Choroid plexus epithelial cell (primary cell): ENCODE data around the gene L2HGDH.
A peak's percentile ranks its signal among the peaks of the same experiment; 100 is the strongest.

Experiments
- DNase-seq: peaks from one replicate; pipeline ENCODE4 v3.0.0-alpha.2; 2010; ENCODE audit warnings: low read depth
- H3K4me3 ChIP-seq: 2 replicates; pipeline ENCODE4 v1.5.1; 2011; ENCODE audit warnings: low read depth, mild to moderate bottlenecking, control low read depth, low read length, moderate library complexity
- CTCF ChIP-seq: conservative IDR thresholded peaks from 2 replicates; pipeline ENCODE4 v1.5.1; 2011; ENCODE audit warnings: low read depth, mild to moderate bottlenecking, control low read depth, inconsistent platforms, low read length, moderate library complexity

L2HGDH gene

GRCh38 chr14:50242566-50243310, 69.3 kb downstream of the L2HGDH start:
- no peak for DNase-seq
- TF ChIP-seq CTCF: no peak
- H3K4me3 ChIP-seq: no peak overlapping the region

GRCh38 chr14:50242096-50242495, 69.9 kb downstream of the L2HGDH start:
- no peak for TF ChIP-seq CTCF
- H3K4me3 ChIP-seq: no peak overlapping the region
- DNase-seq: no peak

- no peak for DNase-seq
- H3K4me3 ChIP-seq: no peak overlapping the region
- no peak for TF ChIP-seq CTCF
Observed at GRCh38 chr14:50237427-50237826, 74.6 kb downstream of the L2HGDH start.

- no peak for TF ChIP-seq CTCF
- peak overlapping the region; percentile 10 for H3K4me3 ChIP-seq
- no peak for DNase-seq
Observed at GRCh38 chr14:50233951-50234250, 78.1 kb downstream of the L2HGDH start.

GRCh38 chr14:50233166-50233950, 78.7 kb downstream of the L2HGDH start:
- no peak for TF ChIP-seq CTCF
- H3K4me3 ChIP-seq: no peak overlapping the region
- DNase-seq: no peak

GRCh38 chr14:50232276-50232642, 79.8 kb downstream of the L2HGDH start:
- H3K4me3 ChIP-seq: peak overlapping the region; percentile 94
- no peak for DNase-seq
- TF ChIP-seq CTCF: no peak
